ENCODE results near the gene NCOR1.

- TF ChIP-seq, protein P1, sequence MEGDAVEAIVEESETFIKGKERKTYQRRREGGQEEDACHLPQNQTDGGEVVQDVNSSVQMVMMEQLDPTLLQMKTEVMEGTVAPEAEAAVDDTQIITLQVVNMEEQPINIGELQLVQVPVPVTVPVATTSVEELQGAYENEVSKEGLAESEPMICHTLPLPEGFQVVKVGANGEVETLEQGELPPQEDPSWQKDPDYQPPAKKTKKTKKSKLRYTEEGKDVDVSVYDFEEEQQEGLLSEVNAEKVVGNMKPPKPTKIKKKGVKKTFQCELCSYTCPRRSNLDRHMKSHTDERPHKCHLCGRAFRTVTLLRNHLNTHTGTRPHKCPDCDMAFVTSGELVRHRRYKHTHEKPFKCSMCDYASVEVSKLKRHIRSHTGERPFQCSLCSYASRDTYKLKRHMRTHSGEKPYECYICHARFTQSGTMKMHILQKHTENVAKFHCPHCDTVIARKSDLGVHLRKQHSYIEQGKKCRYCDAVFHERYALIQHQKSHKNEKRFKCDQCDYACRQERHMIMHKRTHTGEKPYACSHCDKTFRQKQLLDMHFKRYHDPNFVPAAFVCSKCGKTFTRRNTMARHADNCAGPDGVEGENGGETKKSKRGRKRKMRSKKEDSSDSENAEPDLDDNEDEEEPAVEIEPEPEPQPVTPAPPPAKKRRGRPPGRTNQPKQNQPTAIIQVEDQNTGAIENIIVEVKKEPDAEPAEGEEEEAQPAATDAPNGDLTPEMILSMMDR (IDR thresholded peaks at IDR 0.05; ENCODE audit: low read depth, low read length, poor library complexity, severe bottlenecking): no peak
- no peak for TF ChIP-seq EZH2phosphoT487 (IDR thresholded peaks at IDR 0.05; ENCODE audit: borderline replicate concordance, low read length)
Observed at GRCh38 chr17:16250635-16251034, 35.3 kb upstream of the NCOR1 start.
